ENCODE data around the gene TAF12.

DNA sequence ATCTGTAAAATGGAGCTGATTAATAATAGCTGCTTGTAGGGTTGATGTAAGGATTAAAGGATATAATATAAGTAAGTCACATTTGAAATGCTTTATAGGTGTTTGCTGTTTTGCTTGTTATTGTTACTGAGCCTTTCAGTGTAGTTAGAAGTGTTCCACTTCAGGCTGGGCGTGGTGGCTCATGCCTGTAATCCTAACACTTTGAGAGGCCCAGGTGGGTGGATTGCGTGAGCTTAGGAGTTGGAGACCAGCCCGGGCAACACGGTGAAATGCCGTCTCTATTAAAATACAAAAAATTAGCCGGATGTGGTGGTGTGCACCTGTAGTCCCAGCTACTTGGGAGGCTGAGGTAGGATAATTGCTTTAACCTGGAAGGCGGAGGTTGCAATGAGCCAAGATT lies 77.8 kb downstream of the TAF12 start:
- no peak for TF ChIP-seq POLR2AphosphoS5 (IDR thresholded peaks at IDR 0.05; ENCODE audit: low read depth, low read length)
- TF ChIP-seq, protein P1, sequence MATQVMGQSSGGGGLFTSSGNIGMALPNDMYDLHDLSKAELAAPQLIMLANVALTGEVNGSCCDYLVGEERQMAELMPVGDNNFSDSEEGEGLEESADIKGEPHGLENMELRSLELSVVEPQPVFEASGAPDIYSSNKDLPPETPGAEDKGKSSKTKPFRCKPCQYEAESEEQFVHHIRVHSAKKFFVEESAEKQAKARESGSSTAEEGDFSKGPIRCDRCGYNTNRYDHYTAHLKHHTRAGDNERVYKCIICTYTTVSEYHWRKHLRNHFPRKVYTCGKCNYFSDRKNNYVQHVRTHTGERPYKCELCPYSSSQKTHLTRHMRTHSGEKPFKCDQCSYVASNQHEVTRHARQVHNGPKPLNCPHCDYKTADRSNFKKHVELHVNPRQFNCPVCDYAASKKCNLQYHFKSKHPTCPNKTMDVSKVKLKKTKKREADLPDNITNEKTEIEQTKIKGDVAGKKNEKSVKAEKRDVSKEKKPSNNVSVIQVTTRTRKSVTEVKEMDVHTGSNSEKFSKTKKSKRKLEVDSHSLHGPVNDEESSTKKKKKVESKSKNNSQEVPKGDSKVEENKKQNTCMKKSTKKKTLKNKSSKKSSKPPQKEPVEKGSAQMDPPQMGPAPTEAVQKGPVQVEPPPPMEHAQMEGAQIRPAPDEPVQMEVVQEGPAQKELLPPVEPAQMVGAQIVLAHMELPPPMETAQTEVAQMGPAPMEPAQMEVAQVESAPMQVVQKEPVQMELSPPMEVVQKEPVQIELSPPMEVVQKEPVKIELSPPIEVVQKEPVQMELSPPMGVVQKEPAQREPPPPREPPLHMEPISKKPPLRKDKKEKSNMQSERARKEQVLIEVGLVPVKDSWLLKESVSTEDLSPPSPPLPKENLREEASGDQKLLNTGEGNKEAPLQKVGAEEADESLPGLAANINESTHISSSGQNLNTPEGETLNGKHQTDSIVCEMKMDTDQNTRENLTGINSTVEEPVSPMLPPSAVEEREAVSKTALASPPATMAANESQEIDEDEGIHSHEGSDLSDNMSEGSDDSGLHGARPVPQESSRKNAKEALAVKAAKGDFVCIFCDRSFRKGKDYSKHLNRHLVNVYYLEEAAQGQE (IDR thresholded peaks at IDR 0.05; ENCODE audit: insufficient read depth in 1 of 2, low read depth in 2 of 2, low read length in 2 of 2), result no peak

Measured in PFSK-1 (cell line).